ENCODE measurements around the gene HDGFL1. TPM values are rescaled to one million over a fixed set of nuclear protein-coding genes. Genes with fewer than 3 reads are reported as not detected.
A peak's percentile ranks its signal among the peaks of the same experiment; 100 is the strongest.

The HDGFL1 gene
- total RNA-seq, 1 donor from 2014 or later = not detected

DNA sequence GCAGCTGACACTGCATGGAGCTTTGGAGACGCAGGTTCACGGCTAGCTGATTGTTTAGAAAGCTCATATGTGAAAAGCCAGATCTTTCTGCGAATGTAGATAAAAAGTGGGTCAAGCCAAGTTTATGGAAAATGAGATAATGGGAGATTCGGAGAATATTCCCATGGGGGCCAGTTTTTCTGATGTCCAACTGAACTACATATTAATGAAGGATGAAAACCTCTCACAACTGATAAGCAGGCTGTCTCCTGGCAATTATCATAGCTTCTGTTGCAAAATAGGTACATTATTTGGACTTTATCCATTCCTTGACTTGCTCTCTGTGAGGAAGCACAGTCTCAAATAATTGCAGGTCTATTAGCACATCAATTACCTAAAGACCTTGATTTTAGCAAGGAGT lies 21.1 kb downstream of the HDGFL1 start:
- no peaks in the 10 kb centered on the region for H3K36me3 ChIP-seq (ENCODE audit: control insufficient read depth, insufficient read depth, low read length)
- DNase-seq (ENCODE audit: low read depth) = no peak
- no peak for TF ChIP-seq CTCF (IDR thresholded peaks at IDR 0.05; ENCODE audit: insufficient read depth, low read length, severe bottlenecking)
- no peaks in the 10 kb centered on the region for H3K27me3 ChIP-seq (ENCODE audit: control insufficient read depth, insufficient read depth, low read length)
- no peak overlapping the region for H3K4me3 ChIP-seq (ENCODE audit: low read depth, low read length)
- no peak for FAIRE-seq

- TF ChIP-seq CTCF (IDR thresholded peaks at IDR 0.05; ENCODE audit: insufficient read depth, low read length, severe bottlenecking) = no peak
- no peaks in the 10 kb centered on the region for H3K36me3 ChIP-seq (ENCODE audit: control insufficient read depth, insufficient read depth, low read length)
- H3K4me3 ChIP-seq (ENCODE audit: low read depth, low read length) = no peak overlapping the region
- DNase-seq (ENCODE audit: low read depth) (no peak), FAIRE-seq (no peak)
- no peaks in the 10 kb centered on the region for H3K27me3 ChIP-seq (ENCODE audit: control insufficient read depth, insufficient read depth, low read length)
Observed at GRCh38 chr6:22593895-22594294, 24.5 kb downstream of the HDGFL1 start.

GRCh38 chr6:22596011-22596410 lies 26.6 kb downstream of the HDGFL1 start:
- Histone ChIP-seq H3K36me3 (ENCODE audit: control insufficient read depth, insufficient read depth, low read length) (no peaks in the 10 kb centered on the region), H3K27me3 (ENCODE audit: control insufficient read depth, insufficient read depth, low read length) (no peaks in the 10 kb centered on the region), H3K4me3 (ENCODE audit: low read depth, low read length) (no peak overlapping the region)
- FAIRE-seq (no peak), DNase-seq (ENCODE audit: low read depth) (peak; percentile 87)
- TF ChIP-seq CTCF (IDR thresholded peaks at IDR 0.05; ENCODE audit: insufficient read depth, low read length, severe bottlenecking) = no peak

DNA sequence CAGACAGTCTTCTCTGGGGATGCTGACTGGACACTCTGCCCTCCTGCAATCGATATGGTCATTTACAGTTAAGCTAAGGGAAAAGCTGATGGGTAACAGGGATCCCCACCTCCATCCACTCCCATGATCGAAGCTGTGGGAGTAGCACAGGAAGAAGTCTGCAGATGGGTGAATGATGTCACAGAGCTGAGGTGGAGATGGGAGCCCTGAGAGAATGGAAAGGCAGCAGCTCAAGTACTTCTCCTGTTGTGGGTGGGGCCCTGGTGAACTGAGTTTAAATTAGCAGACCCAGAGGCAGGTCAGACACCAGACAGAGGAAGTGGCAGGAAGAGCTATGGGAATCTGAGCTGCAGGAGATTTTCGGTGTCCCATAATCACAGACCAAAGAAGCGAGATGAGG lies 29.0 kb downstream of the HDGFL1 start:
- FAIRE-seq = no peak
- H3K27me3 ChIP-seq (ENCODE audit: control insufficient read depth, insufficient read depth, low read length) = no peaks in the 10 kb centered on the region

DNA sequence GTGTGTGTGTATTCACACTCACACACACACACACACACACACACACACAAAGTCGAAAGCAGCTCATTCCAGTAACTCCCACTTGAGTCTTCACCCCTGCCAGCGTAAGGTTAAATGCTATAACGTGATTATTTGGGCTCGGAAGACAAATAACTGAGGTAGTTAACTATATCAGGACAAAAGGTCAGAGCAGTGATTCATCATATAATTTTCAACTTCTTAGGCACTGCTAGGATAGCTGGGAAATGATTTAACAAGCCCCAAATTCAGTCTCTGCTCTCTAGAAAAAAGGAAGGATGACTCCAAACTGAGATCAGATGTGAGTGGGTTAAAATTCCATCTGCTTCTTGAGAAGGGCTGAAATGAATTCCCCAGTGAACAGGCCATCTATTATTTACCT lies 30.7 kb downstream of the HDGFL1 start:
- FAIRE-seq = no peak

More for the DNA sequence above, 29.0 kb downstream of the HDGFL1 start:
- no peak for DNase-seq (ENCODE audit: low read depth)
- no peak for TF ChIP-seq CTCF (IDR thresholded peaks at IDR 0.05; ENCODE audit: insufficient read depth, low read length, severe bottlenecking)
- Histone ChIP-seq H3K4me3 (ENCODE audit: low read depth, low read length) (no peak overlapping the region), H3K36me3 (ENCODE audit: control insufficient read depth, insufficient read depth, low read length) (no peaks in the 10 kb centered on the region)

More for the DNA sequence above, 30.7 kb downstream of the HDGFL1 start:
- H3K4me3 ChIP-seq (ENCODE audit: low read depth, low read length) = no peak overlapping the region
- no peak for TF ChIP-seq CTCF (IDR thresholded peaks at IDR 0.05; ENCODE audit: insufficient read depth, low read length, severe bottlenecking)
- H3K27me3 ChIP-seq (ENCODE audit: control insufficient read depth, insufficient read depth, low read length) = no peaks in the 10 kb centered on the region
- no peak for DNase-seq (ENCODE audit: low read depth)
- no peaks in the 10 kb centered on the region for H3K36me3 ChIP-seq (ENCODE audit: control insufficient read depth, insufficient read depth, low read length)
